ENCODE results near the gene PSMD13.
"Not testable (repeated sequence)": the region's sequence is repeated elsewhere in the genome, so short reads cannot be mapped to it uniquely, and the experiment has no call there.

The PSMD13 gene

GRCh38 chr11:249062-249461, 12.3 kb downstream of the PSMD13 start:
- no peak for DNase-seq (ENCODE audit: low read depth in 2 of 2)

- DNase-seq (ENCODE audit: low read depth in 2 of 2) = no peak
Observed at GRCh38 chr11:250274-250673, 13.5 kb downstream of the PSMD13 start.

- DNase-seq (ENCODE audit: low read depth in 2 of 2) = peak; percentile 65 to 68
Observed at GRCh38 chr11:250740-251299, 14.0 kb downstream of the PSMD13 start.

- no peak for DNase-seq (ENCODE audit: low read depth in 2 of 2)
Observed at GRCh38 chr11:251550-251949, 14.8 kb downstream of the PSMD13 start.

GRCh38 chr11:252666-253065, 15.9 kb downstream of the PSMD13 start:
- DNase-seq (ENCODE audit: low read depth in 2 of 2) = no peak

GRCh38 chr11:253160-253885, 16.5 kb downstream of the PSMD13 start:
- DNase-seq (ENCODE audit: low read depth in 2 of 2) = no peak

- DNase-seq (ENCODE audit: low read depth in 2 of 2) = no peak
Observed at GRCh38 chr11:253886-254270, 17.1 kb downstream of the PSMD13 start.

- DNase-seq (ENCODE audit: low read depth in 2 of 2) = no peak
Observed at GRCh38 chr11:255176-255575, 18.4 kb downstream of the PSMD13 start.

GRCh38 chr11:255816-256215, 19.0 kb downstream of the PSMD13 start:
- no peak for DNase-seq (ENCODE audit: low read depth in 2 of 2)

GRCh38 chr11:256952-257737, 20.4 kb downstream of the PSMD13 start:
- no peak for DNase-seq (ENCODE audit: low read depth in 2 of 2)

GRCh38 chr11:257766-258493, 21.2 kb downstream of the PSMD13 start:
- no peak for DNase-seq (ENCODE audit: low read depth in 2 of 2)

GRCh38 chr11:259413-259812, 22.6 kb downstream of the PSMD13 start:
- no peak for DNase-seq (ENCODE audit: low read depth in 2 of 2)

- DNase-seq (ENCODE audit: low read depth in 2 of 2) = no peak
Observed at GRCh38 chr11:261624-262023, 24.8 kb downstream of the PSMD13 start.

- DNase-seq (ENCODE audit: low read depth in 2 of 2) = no peak
Observed at GRCh38 chr11:266676-267439, 30.1 kb downstream of the PSMD13 start.

GRCh38 chr11:267491-267994, 30.8 kb downstream of the PSMD13 start:
- DNase-seq (ENCODE audit: low read depth in 2 of 2) = no peak

GRCh38 chr11:268716-269145, 32.0 kb downstream of the PSMD13 start:
- not testable (repeated sequence) for DNase-seq (ENCODE audit: low read depth in 2 of 2)

- no peak for DNase-seq (ENCODE audit: low read depth in 2 of 2)
Observed at GRCh38 chr11:269146-269890, 32.5 kb downstream of the PSMD13 start.

GRCh38 chr11:270451-271318, 33.9 kb downstream of the PSMD13 start:
- no peak for DNase-seq (ENCODE audit: low read depth in 2 of 2)

- no peak for DNase-seq (ENCODE audit: low read depth in 2 of 2)
Observed at GRCh38 chr11:271319-271715, 34.5 kb downstream of the PSMD13 start.

Data from activated CD8-positive, alpha-beta memory T cell treated with anti-CD3 and anti-CD28 coated beads for 4 hours (primary cell).